Umbilical cord (tissue), 2 donors: Measurements from ENCODE around the gene AHRR. TPM values are rescaled to one million over a fixed set of nuclear protein-coding genes. Genes with fewer than 3 reads are reported as not detected.
"Not testable (repeated sequence)": the region's sequence is repeated elsewhere in the genome, so short reads cannot be mapped to it uniquely, and the experiment has no call there.

Experiments
- DNase-seq: peaks from one replicate; pipeline ENCODE4 v3.0.0-alpha.2; 2015; ENCODE audit warnings: low spot score
- total RNA-seq: library from RNA; depleted of rRNA; stranded (reverse); fragments of >200 nt; gene quantifications from one replicate; pipeline ENCODE4 v1.2.3, GENCODE V29; 2014; ENCODE audit warnings: low replicate concordance; ENCODE audit not compliant: insufficient read depth

AHRR gene
- total RNA-seq, 1 donor from 2014 or later, result 18.3 TPM

- DNase-seq, result no peak
Measured at GRCh38 chr5:485113-485945, 163.8 kb downstream of the AHRR start.

DNA sequence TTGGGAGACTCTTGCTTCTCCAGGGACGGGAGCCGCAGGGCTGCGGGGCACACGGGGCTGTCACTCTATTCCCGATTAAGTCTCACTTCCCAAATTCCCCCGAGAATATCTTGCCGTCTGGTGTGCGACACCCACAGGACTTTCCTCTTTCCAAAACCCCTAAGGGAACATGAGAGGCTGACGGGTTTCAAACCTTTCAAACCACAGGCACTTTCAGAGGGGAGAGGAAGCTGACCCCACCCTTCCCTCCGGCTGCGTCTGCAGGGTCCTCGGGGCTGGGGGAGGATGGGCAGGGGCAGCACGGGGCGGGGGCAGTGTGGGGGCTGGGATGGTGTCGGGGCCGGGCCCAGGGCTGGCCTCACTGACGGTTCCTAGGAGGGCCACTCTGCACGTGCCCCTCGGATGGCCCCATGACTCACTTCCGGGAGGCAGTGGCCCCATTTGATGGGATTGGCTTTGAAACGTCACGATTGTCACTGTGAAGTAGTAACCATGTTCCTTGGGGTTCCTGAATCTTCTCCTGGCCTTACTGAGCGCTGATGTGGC is 164.5 kb downstream of the AHRR start:
- no peak for DNase-seq

DNA sequence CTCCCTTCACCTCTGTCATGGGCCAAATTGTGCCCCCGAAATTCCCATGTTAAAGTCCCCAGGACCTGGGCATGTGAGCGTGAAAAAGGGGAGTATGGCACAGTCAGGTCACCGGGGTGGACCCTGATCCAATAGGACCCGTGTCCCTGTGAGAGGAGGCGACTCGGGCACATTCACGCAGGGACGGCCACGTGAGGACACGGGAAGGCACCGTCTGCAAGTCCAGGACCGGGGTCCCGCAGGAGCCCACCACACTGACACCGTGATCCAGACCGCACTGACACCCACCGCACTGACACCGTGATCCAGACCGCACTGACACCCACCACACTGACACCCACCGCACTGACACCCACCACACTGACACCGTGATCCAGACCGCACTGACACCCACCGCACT is 165.1 kb downstream of the AHRR start:
- DNase-seq, result not testable (repeated sequence)

Other genes with a start within 250 kb of the AHRR start
- gene PLEKHG4B, start 229.5 kb upstream of the AHRR start, total RNA-seq, result 3.1 TPM
- gene LRRC14B, start 130.2 kb upstream of the AHRR start, total RNA-seq, result not detected
- gene CCDC127, start 103.6 kb upstream of the AHRR start, total RNA-seq, result 7.7 TPM
- gene SDHA, start 103.4 kb upstream of the AHRR start, total RNA-seq, result 84.7 TPM
- gene PDCD6, start 50.1 kb upstream of the AHRR start, total RNA-seq, result 60.4 TPM
- gene EXOC3, start 121.5 kb downstream of the AHRR start, total RNA-seq, result 19.7 TPM
- gene SLC9A3, start 202.7 kb downstream of the AHRR start, total RNA-seq, result 2.4 TPM